Measurements from ENCODE around the gene BEND7. TPM values are rescaled to one million over a fixed set of nuclear protein-coding genes. Genes with fewer than 3 reads are reported as not detected.

The BEND7 gene
- total RNA-seq, 1 donor from 2014 or later, result 18.5 TPM

DNA sequence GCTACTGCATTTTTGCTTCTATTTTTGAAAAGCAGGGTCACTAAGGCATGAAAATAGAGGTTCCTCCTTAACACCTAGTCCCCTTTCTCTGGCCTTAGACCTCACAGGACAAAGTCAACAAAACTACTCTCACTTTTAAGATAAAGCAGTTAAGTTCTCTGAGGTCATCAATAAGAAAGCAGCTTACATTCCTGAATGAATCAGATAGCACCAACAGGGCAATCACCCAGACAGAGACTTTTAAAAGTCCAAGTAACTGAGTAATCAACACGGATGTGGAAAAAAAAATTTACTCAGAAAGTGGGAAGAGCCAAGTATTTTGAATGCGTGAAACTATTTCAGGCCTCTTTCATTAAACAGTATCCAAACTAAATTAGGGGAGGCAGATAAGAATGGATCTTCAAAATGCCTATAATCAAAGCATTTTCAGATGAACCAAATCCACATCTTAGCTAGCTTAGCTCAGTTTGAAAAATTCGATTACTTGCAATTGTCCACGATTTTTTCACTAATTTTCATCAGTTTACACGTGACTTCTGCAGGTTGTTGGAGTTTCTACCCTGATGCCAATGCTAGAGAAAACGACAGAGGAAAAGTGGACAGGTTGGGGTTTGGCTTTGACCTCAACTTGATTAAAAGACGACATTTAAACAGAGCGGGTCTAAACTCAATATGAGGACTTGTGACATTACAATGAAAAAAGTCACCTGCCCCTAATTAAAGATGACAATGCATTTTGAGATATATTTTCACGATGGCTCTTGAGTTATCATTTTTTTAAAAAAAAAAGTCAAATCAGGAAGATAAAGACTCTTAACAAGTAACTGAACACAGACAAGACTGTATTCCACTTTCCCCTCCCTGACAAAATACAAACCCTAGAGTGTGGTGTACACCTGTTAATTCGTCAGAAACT lies 1.6 kb downstream of the BEND7 start:
- intact Hi-C loops (cut with DNase I), result no loop called here
- DNase-seq (no peak), ATAC-seq (ENCODE audit: poor library complexity) (no peak)

DNA sequence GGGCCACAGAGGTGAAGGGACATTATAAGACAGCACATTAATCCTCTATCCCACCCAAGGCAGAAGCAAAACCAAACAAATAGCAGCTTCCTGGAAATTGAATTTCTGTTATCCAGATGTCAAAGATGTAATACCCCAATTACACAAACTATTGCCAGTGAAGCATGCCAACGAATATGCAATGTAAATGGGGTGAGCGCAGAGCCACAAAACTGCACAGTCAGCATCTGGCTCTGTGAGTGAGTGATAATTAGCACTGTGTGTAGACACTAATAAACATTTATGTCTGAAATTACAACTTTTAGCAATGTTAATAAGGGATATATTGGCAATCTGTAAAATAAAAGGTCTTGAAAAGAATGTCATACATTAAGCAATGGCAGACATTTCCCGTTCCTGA lies 3.2 kb downstream of the BEND7 start:
- DNase-seq, result no peak
- ATAC-seq (ENCODE audit: poor library complexity), result no peak
- intact Hi-C loops (cut with DNase I), result no loop called here

DNA sequence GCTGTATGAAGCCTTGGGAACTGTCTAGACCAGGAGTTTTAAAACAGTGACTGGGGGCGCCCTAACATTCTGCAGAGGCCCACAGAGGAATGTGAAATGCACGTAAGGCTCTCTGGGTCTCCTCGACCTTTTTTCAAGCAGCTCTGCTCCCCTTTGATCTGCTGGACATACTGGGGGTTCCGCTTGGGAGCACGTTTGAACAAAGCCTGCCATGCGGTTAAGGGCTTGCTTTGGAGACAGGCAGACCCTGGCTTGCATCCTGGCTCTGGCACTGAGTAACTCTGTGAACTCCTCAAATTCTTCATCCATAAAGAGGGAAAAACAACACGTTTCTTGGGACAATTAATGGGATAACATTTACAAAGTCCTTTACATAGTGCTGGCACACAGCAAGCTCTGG lies 7.8 kb downstream of the BEND7 start:
- no peak for ATAC-seq (ENCODE audit: poor library complexity)
- no peak for DNase-seq
- intact Hi-C loops (cut with DNase I), result no loop called here

DNA sequence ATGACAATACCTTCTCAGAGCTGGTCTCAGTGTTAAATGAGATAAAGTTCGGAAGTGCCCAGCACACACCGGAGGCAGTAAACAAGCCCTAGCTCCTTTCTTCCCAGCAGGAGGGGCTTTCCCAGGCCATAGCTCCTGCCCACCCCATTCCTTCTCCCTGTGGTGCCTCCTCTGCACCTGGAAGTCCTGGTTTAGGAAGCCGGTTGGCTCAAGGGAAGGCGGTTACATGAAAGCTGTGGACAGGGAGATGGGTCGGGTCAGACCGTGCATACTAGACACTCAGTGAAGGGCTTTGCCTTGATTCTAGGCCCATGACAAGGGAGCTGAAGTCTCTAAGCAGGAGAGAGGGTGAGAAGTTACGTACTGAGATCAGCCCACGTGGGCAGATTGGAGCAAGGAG lies 8.6 kb downstream of the BEND7 start:
- intact Hi-C loops (cut with DNase I), result no loop called here
- no peak for DNase-seq
- ATAC-seq (ENCODE audit: poor library complexity), result no peak

GRCh38 chr10:13518076-13518692 lies 10.6 kb downstream of the BEND7 start:
- ATAC-seq (ENCODE audit: poor library complexity), result peak; percentile 36
- no peak for DNase-seq
- intact Hi-C loops (cut with DNase I), result no loop called here

GRCh38 chr10:13517675-13518074 lies 11.1 kb downstream of the BEND7 start:
- ATAC-seq (ENCODE audit: poor library complexity), result peak; percentile 55
- DNase-seq, result no peak
- intact Hi-C loops (cut with DNase I), result no loop called here

- ATAC-seq (ENCODE audit: poor library complexity) (no peak), DNase-seq (no peak)
- intact Hi-C loops (cut with DNase I), result no loop called here
Observed at GRCh38 chr10:13516176-13516575, 12.6 kb downstream of the BEND7 start.

GRCh38 chr10:13515467-13515866 lies 13.3 kb downstream of the BEND7 start:
- intact Hi-C loops (cut with DNase I), result no loop called here
- ATAC-seq (ENCODE audit: poor library complexity) (no peak), DNase-seq (no peak)

DNA sequence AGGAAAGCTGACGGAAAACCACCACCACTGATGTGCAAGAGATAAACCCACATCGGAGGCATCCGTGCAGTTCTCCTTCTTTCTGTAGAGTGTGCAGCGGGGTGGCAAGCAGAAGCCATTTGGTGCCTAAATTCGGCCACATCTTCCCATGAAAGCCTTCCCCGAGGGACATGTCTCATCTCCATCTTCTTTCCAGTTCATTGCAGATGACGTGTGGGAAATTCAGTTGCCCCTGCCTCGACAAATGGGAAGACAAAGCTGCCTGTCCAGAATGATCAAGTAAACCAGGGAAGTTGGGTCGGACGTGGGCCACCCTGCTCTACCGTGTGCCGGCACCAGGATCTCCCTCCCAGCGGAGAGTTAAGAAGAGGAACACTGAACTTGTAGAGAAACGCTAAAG lies 14.5 kb downstream of the BEND7 start:
- ATAC-seq (ENCODE audit: poor library complexity), result no peak
- intact Hi-C loops (cut with DNase I), result no loop called here
- DNase-seq, result no peak

GRCh38 chr10:13512564-13512963 lies 16.2 kb downstream of the BEND7 start:
- intact Hi-C loops (cut with DNase I), result no loop called here
- no peak for DNase-seq
- ATAC-seq (ENCODE audit: poor library complexity), result no peak

DNA sequence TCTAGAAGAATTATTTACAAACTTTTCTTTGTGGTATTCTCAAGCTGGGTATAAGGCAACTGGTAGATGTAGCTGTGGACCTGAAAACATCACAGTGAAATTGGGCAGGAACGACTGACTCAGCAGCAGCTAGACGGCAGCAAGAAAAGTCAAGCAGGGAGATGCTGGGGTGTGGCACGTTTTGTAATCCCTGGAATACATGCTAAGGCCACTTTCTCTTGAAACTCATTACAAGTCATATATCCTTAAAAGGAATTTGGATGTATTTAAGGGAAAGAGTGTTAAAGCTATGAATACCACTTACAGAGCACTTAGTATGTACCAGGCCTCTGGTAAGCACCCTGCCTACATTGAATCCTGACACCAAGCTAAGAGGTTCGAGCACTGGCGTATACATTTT lies 17.4 kb downstream of the BEND7 start:
- ATAC-seq (ENCODE audit: poor library complexity) (no peak), DNase-seq (no peak)
- intact Hi-C loops (cut with DNase I), result no loop called here

- ATAC-seq (ENCODE audit: poor library complexity), result peak; percentile 15
- no peak for DNase-seq
- intact Hi-C loops (cut with DNase I), result no loop called here
Observed at GRCh38 chr10:13505052-13505680, 23.6 kb downstream of the BEND7 start.

DNA sequence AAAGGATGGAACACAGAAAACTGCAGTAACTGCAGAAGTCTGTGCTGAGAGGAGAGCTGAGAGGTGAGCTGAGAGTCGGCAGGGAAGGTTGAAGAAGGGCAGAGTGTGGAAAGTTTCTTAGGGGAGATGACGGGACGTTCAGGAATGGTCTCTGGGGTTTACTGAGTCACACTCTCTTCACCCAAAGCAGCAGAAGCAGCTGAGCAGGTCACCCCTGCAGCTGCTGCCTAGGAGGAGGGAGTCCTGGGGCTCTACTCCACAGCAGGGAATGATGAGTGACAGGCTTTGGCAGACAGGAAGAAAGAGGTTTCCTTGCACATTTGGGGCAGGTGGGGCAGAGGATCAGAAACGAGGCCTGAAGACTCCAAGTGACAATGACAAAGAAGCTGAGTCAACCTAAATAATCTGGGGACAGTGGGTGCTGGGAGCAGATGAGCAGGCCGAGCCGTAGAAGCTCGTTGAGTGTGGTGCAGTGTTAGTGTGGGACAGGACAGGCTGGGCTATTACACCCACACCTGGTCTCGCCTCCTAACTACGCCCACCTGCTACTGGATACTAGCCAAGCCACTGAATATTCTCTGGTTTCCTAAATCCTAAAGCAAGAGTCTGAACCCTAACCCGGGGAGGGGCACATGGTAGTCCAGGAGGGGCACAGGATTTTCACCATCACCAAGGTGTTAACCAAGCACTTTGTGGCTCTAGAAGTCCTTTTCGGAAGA lies 24.9 kb downstream of the BEND7 start:
- intact Hi-C loops (cut with DNase I), result no loop called here
- no peak for ATAC-seq (ENCODE audit: poor library complexity)
- DNase-seq, result no peak

DNA sequence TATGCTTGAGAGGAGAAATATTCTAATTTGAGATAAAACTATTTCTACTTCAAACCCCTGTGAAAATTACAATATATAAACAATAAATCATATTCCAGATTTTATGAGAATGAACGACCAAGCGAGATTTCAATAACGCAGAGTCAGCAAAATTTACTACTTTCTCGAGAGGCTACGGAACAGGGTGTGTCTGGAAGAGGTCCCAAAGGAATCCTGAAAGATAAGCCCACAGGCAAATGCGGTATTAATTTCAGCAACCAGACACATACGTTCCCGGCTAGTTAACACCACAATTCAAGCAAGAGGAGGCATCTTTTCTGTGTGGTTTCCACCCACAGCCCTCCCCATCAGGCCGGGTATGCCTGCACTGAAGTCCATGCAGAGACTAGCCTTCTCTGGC lies 26.4 kb downstream of the BEND7 start:
- ATAC-seq (ENCODE audit: poor library complexity), result no peak
- no peak for DNase-seq
- intact Hi-C loops (cut with DNase I), result no loop called here

GRCh38 chr10:13500201-13500600 lies 28.6 kb downstream of the BEND7 start:
- ATAC-seq (ENCODE audit: poor library complexity) (no peak), DNase-seq (no peak)
- intact Hi-C loops (cut with DNase I), result no loop called here

- intact Hi-C loops (cut with DNase I), result no loop called here
- no peak for ATAC-seq (ENCODE audit: poor library complexity)
Observed at GRCh38 chr10:13499150-13499549, 29.7 kb downstream of the BEND7 start.

GRCh38 chr10:13496931-13497330 lies 31.9 kb downstream of the BEND7 start:
- intact Hi-C loops (cut with DNase I), result no loop called here
- ATAC-seq (ENCODE audit: poor library complexity) (no peak), DNase-seq (no peak)

More at GRCh38 chr10:13499150-13499549, 29.7 kb downstream of the BEND7 start:
- DNase-seq, result no peak

DNA sequence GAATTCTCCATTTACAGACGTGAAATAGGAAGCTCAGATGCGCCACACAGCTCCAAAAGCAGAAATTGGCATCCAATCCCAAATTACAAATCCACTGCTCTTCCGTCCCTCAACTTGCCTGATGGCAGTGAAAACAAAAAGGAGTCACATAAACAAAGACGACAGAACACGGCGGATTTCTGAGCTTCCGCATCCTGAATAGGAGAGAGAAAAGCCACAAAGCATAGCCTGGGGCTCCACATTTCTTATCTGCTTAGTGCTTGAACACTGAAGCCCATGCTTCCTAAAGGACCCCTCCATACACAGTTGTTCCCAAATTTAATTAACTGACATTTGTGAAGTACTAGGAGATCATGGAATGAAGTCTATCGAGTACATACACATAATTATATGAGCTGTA lies 32.6 kb downstream of the BEND7 start:
- ATAC-seq (ENCODE audit: poor library complexity) (no peak), DNase-seq (no peak)
- intact Hi-C loops (cut with DNase I), result no loop called here

DNA sequence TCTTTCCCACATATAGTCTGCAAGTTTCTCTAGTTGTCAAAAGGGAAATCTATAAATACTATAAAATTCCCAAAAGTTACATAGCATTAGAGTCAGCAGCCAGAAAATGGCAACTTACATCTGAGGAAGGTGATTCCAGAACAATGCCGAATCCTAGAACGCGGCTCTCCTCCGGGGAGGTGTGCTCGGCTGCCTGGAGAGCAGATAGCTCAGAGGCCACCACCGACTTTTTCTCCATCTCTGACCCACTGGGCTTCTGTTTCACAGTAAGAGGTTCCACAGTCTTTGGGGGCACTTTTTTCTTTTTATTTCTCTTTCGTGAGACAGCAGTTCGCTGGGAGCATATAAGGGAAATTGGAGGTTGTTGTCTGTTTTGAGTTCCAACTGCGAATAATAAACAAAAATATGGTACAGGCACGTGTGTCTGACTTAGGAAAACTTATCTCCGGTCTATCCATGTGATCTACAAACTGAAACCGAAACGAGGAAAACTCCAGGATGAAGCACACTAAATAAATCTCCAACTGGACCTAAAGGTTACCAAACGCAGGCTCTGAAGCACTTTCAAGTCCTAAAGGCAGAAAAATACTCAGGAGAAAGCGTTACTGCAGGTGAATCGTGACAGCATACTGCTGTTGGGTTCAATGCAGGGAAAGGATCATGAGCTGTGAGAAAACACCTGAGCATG lies 36.2 kb downstream of the BEND7 start:
- intact Hi-C loops (cut with DNase I), result no loop called here
- DNase-seq (no peak), ATAC-seq (ENCODE audit: poor library complexity) (no peak)

All from Right ventricle myocardium superior (tissue), 1 donor.